NCI-H1436 (cell line): ENCODE results near the gene ARHGEF25.
"Not testable (repeated sequence)": the region's sequence is repeated elsewhere in the genome, so short reads cannot be mapped to it uniquely, and the experiment has no call there.

Experiments used
- DNase-seq: peaks from one replicate; lab custom pipeline; 2025; lab: John Stamatoyannopoulos, UW

Gene ARHGEF25

DNA sequence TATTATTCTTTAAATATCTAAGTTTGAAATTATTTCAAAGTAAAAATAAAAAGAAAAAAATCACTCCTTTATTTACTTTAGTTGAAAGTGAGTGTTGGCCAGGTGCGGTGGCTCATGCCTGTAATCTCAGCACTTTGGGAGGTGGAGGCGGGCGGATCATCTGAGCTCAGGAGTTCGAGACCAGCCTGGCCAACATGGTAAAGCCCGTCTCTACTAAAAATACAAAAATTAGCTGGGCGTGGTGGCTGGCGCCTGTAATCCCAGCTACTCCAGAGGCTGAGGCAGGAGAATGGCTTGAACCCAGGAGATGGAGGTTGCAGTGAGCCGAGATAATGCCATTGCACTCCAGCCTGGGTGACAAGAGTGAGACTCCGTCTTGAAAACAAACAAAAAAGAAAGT is 25.5 kb downstream of the ARHGEF25 start:
- DNase-seq = not testable (repeated sequence)

DNA sequence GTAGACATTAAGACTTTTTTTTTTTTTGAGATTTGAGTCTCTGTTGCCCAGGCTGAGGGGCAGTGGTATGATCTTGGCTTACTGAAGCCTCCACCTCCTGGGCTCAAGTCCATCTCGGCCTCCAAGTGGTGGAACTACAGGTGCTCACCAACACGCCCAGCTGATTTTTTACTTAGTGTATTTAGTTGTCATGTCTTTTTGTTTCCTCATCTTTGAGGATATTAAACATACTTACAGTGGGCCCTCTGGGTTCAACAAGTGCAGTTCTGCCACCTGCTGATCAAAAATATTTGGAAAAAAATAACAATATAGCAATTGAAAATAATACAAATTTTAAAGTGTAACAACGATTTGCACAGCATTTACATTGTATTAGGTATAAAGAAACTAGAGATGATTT is 26.1 kb downstream of the ARHGEF25 start:
- DNase-seq = no peak

DNA sequence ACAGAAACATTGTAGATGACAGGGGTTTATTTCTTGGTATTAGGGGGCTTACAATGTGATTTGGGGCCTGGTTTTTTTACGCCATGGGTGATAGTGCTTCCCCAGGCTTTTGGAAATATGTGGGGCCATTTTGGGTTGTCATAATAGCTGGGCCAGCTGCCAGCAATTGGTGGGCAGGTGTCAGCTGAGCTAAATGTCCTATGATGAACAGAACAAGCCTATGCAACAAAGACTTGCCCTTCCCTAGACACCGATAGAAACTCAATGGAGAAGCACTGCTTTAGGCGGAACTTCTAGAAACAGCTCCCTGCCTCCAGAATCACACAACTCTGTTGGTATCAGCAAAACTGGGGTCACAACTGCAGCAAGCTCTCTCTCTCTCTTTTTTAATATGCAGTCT is 26.9 kb downstream of the ARHGEF25 start:
- no peak for DNase-seq

DNA sequence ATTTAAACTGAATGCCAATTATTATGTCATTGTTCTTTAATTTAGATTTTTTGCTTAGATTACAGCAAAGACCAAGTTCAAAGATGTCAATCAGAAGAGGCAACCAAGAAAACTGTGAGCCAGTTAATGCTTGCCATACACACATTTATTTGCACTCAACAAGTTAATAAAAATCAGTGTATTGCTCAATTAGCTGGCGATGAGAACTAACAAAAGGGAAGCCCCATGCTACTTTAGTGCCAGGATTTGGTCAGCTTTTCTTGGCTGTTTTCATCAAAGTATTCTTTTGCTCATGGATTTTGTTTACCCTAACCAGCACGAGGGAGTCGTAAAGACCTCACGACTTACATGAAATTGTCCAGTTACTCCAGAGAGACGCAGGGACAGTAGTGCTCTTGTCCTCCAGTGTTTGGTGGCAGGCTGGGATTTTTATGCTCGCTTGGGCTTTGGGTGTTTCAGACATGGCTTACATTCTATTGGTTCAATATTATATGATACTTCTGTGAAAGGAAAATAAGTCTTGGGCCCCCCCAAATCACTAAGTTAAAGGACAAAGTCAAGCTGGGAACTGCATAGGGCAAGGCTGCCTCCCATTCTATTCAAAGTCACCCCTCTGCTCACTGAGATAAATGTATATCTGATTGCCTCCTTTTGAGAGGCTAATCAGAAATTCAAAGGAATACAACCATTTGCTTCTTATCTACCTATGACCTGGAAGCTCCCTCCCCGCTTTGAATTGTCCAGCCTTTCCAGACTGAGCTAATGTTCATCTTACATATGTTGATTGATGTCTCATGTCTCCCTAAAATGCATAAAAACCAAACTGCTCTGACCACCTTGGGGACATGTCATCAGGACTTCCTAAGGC is 29.2 kb downstream of the ARHGEF25 start:
- DNase-seq = no peak

GRCh38 chr12:57641699-57642442 is 30.6 kb downstream of the ARHGEF25 start:
- no peak for DNase-seq

DNA sequence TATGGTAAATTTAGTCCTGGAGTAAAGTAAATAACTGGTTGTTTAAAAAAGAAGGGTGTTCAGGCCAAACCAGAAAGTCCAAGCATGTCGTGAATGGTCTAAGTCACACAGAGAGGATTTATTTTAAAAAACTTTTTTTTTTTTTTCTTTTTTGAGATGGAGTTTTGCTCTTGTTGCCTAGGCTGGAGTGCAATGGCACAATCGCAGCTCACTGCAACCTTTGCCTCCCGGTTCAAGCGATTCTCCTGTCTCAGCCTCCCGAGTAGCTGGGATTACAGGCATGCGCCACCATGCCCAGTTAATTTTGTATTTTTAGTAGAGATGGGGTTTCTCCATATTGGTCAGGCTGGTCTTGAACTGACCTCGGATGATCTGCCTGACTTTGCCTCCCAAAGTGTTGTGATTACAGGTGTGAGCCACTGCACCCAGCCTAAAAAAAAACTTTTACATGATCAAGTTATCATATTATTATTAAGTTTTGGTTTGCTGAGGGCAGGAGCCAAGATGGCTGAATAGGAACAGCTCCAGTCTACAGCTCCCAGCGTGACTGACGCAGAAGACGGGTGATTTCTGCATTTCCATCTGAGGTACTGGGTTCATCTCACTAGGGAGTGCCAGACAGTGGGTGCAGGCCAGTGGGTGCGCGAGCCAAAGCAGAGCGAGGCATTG is 34.9 kb downstream of the ARHGEF25 start:
- DNase-seq = not testable (repeated sequence)

- DNase-seq = not testable (repeated sequence)
Observed at GRCh38 chr12:57646659-57647049, 35.4 kb downstream of the ARHGEF25 start.

DNA sequence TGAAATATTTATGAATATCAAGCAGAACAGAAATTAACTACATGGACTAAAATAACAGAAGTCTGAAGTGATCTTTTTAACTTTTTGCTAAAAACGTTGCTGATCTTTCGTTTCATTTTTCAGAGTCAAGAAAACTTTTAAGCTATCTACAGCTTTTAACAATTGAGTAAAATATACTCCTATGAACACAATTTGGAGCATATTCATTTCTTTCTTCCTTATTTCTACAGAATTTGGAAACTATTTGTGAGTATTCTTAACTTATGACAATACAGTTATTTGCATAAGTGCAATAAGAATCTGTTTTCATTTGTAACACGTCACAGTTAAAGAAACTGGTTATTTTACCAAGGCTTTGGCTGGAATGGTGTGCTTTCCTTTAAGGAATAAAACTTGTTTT is 42.8 kb downstream of the ARHGEF25 start:
- no peak for DNase-seq

- DNase-seq = no peak
Observed at GRCh38 chr12:57655541-57656240, 44.5 kb downstream of the ARHGEF25 start.

GRCh38 chr12:57656408-57656807 is 45.2 kb downstream of the ARHGEF25 start:
- DNase-seq = not testable (repeated sequence)

- DNase-seq = no peak
Observed at GRCh38 chr12:57657744-57658143, 46.5 kb downstream of the ARHGEF25 start.

DNA sequence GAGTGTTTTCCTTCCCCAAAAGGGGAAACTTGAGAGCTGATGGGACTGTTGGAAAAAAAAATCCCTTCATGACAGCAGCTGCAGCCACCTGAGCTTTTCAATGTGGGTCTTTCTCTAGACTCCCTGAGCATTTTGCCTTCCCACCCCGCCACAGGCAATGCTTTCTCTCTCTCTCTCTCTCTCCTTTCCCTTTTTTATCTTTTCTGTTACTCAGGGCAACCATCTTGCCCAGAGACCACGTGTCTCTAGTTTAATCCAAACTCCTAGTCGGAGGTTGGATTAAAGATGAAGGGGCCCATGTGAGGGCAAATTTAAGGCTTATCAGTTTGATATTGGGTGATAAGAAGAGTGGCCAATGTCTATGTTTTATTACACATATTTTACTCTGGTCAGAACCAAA is 47.7 kb downstream of the ARHGEF25 start:
- no peak for DNase-seq

DNA sequence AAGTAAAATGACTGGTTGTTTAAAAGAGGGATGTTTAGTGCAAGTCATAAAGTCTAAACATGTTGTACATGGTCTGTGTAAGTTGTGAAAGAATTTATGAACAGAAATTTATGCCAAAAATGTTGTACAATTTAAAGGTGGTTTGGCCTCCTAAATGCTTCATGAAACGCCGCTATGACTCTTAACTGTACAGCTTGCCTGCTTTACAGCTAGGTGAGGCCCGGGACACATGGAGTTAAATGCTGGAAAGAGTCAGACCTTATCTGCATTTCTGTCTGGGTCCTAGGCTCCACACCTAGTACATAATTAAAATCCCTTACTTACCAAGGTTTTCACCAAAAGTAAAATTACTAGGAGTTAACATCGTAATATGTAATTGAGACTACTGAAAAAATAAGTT is 50.1 kb downstream of the ARHGEF25 start:
- DNase-seq = no peak

GRCh38 chr12:57665066-57665820 is 54.0 kb downstream of the ARHGEF25 start:
- not testable (repeated sequence) for DNase-seq
